CD4-positive, alpha-beta T cell treated with Interleukin-17A for 1 hour (primary cell): ENCODE results near the gene NF1.
"Not testable (repeated sequence)": the region's sequence is repeated elsewhere in the genome, so short reads cannot be mapped to it uniquely, and the experiment has no call there.

Source experiments
- DNase-seq: peaks from one replicate; pipeline ENCODE4 v3.0.0-alpha.2; 2020

Gene NF1

DNA sequence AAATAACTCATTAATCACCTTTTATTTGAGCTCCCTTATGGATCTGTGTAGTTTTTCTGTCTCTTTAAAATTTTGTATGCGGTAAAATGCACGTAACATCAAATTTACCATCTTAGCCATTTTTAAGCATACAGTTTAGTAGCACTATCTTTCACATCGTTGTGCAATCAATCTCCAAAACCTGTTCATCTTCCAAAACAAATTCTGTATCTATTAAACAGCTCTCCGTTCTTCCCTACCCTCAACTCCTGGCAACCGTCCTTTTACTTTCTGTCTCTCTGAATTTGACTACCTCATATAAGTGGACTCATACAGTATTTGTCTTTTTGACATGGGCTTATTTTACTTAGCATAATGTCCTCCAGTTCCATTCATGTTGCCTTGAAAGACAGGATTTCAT lies 100.5 kb downstream of the NF1 start:
- DNase-seq = no peak

DNA sequence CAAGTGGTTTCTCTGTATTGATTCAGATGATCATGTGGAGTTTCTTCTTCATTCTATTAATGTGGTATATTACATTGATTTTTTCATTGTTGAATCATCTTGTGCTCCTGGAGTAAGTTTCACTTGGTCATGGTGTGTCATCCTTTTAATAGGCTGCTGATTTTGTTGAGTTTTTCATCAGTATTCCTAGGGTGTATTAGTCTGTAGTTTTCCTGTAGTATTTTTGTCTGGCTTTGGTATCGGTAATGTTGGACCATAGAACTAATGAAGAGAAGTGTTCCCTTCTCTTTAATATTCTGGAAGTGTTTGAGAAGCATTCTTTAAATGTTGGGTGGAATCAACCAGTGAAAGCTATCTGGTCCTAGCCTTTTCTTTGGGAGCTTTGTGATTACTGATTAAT lies 103.2 kb downstream of the NF1 start:
- DNase-seq = no peak

GRCh38 chr17:31198666-31199065 lies 103.9 kb downstream of the NF1 start:
- not testable (repeated sequence) for DNase-seq

- no peak for DNase-seq
Observed at GRCh38 chr17:31200287-31200686, 105.5 kb downstream of the NF1 start.

GRCh38 chr17:31202968-31203367 lies 108.2 kb downstream of the NF1 start:
- no peak for DNase-seq

DNA sequence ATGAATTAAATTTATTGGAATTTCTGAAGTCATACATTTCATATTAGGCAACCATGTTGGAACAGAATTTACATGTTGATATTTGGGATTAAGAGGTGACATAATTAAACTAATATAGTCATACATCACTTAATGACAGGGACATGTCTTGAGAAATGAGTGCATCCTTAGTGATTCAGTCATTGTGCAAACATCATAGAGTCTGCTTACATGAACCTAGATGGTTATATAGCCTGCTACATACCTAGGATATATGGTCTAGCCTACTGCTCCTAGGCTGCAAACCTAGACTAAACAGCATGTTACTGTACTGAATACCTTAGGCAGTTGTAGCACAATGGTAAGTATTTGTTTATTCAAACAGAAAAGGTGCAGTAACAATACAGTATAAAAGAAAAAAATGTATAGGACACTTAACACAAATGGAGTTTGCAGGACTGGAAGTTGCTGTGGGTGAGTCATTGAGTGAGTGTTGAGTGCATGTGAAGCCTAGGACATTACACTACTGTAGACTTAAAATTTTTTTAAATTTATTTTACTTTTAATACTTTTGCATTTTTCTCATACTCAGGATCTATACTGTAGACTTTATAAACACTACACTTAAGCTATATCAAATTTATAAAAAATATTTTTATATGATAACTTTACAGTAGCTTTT lies 116.7 kb downstream of the NF1 start:
- no peak for DNase-seq

DNA sequence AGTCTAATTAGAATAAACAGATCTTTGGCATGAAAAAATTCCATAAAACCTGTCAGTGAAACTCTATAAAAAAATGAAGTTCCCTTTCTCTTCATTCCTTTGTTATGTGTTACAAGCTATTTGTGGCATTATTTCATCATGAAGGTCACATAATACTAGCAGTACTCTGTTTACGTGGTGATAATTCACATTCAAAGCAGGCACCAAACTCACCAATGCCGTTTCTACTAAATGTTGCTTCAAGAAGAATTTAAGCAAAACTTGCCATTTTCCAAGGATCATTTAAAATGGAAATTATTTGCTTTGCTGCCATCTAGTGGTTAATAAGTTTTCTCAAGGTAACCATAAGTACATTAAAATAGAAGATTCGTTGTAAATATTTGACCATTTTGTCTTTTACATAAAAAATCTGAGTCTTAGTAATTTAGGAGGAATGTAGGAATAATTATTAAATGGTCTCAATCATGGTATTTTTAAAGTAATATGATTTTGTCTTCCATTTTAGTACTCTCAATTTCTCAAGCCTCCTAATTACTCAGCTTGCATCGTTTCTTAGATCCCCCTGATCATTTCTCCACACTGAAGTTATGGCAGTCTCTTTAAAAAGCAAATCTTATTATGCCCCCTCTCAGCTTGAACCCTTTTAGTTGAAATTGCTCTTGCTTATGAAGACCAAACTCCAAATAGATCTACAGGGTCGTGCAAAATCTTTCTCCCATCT lies 121.4 kb downstream of the NF1 start:
- peak; percentile 53 for DNase-seq

DNA sequence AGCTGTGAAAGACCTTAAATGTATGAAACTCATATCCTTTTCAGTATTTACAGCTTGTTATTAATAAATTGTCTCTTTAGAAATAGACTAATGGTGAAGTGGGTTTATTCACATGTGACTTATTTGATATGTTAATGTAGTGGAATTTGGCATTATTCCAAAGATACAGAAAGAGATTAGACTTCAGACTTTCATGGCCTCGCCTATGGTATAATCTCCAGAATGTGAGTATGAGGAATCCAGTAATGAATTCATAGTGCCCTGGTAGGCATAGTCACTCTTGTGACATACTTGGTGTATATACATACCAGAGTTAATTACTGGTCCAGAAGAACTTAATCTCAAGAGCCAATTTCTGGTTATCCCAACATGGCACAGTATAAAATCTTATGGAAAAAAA lies 129.6 kb downstream of the NF1 start:
- no peak for DNase-seq

GRCh38 chr17:31225831-31226230 lies 131.1 kb downstream of the NF1 start:
- DNase-seq = no peak

- DNase-seq = peak; percentile 1
Observed at GRCh38 chr17:31226373-31226772, 131.6 kb downstream of the NF1 start.

- DNase-seq = no peak
Observed at GRCh38 chr17:31226950-31227349, 132.2 kb downstream of the NF1 start.

GRCh38 chr17:31231852-31232251 lies 137.1 kb downstream of the NF1 start:
- DNase-seq = no peak

- no peak for DNase-seq
Observed at GRCh38 chr17:31235110-31235509, 140.3 kb downstream of the NF1 start.

GRCh38 chr17:31236137-31236536 lies 141.4 kb downstream of the NF1 start:
- DNase-seq = no peak

DNA sequence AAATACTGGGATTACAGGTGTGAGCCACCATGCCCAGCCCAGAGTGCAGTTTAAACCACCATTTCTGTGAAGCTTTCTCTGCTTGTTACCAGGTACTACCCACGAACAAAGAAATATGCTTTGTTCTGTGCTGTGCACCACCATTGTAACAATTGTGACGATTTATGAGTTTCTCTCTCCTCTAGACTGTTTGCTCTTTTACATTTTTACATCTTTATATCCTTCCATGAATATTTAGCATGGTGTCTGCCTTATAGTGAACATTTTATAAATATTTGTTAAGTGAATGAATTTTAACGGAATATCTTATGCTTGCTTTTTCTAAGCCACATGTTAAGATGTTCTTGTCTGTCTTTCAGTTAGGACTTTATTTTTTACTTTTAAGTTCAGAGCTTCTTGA lies 141.9 kb downstream of the NF1 start:
- no peak for DNase-seq

- DNase-seq = no peak
Observed at GRCh38 chr17:31241116-31241515, 146.3 kb downstream of the NF1 start.

- DNase-seq = no peak
Observed at GRCh38 chr17:31248986-31249834, 154.4 kb downstream of the NF1 start.

GRCh38 chr17:31249835-31250141 lies 155.0 kb downstream of the NF1 start:
- no peak for DNase-seq

DNA sequence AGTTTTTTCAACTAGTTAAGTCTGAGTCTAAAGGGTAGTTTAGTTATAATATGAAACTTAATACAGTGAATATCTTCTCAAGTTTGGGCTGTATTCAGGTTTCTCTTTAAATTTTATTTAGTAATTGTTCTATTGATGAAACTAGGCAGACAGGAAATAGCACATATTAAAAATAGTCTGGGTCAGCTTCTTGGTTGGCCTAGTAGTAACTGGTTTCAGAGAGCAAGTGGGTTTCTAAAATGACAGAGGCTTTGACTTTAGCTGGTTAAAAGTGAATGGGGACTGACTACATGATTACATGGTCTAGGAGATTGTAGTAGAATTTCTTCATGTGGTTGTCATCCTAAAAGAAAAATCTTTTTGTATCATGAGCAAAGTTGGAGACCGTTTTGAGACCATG lies 155.5 kb downstream of the NF1 start:
- no peak for DNase-seq

- no peak for DNase-seq
Observed at GRCh38 chr17:31251105-31251969, 156.6 kb downstream of the NF1 start.

- no peak for DNase-seq
Observed at GRCh38 chr17:31251970-31252328, 157.2 kb downstream of the NF1 start.

GRCh38 chr17:31252741-31253140 lies 158.0 kb downstream of the NF1 start:
- DNase-seq = no peak

GRCh38 chr17:31254654-31255053 lies 159.9 kb downstream of the NF1 start:
- DNase-seq = no peak
